ENCODE measurements around the gene FSIP1.

The FSIP1 gene

DNA sequence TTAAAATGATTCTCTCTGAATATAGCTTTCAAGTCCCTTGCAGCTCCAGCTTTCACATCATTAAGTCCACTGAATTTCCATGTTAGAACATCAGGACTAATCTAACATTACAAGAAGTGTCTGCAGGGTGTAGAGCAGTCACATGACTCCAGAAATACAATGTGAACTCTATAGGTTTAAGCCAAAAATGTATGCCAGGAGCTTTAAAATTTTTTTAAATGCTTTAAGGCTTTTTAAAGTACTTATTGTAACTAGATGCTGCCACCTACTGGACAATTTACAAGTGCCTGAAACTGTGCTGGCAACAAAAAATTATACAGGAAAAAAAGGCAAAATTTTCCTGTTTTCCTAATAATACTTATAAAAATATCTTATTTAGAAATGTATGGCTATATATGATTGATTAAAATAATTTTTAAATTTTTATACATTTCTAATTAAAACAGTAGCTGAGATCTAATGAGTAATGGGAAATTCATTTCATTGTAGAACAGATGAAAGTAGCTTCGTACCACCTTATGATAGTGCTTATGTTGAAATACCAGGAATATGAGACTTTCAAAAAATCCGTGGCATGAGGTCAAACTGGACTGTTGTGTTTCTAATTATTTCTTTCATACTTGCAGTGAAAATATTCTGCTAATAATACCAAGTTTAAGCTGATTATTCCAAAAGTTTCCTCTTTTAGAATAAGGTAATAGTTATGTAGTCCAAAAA lies 25.7 kb downstream of the FSIP1 start:
- DNase-seq (ENCODE audit: low spot score) = peak; percentile 22

DNA sequence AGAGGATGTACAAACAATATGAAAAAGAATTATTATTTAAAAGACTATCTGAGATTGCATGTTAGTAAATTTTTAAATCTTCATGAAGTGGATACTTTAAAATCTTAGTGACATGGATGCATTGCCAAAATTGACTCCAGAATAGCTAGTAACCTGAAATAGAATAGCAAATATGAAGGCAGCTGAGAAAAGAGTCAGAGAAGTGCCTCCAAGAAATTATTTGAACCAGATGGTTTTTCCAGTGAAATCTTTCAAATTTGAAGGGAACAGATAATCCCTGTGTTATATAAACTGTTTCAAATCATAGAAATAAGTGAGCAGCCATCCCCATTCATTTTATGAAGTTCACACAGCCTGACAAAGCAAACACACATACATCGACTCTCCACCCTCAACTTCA lies 29.6 kb downstream of the FSIP1 start:
- DNase-seq (ENCODE audit: low spot score) = no peak

DNA sequence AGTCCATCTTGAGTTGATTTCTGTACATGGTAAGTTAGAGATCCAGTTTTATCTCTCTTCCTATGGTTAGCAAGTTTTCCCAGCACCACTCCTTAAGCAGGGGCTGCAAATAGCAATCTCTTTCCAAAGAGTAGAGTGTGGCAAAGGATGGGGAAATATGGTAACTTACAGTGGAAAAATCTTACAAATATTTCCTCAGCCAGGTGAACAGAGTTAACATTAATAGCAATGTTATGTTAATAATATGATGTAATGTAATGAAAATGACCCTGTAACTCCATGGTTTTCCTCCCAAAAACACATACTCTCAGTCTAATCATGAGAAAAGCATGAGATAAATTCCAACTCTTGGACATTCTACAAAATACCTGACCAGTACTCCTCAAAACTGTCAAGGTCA lies 30.4 kb downstream of the FSIP1 start:
- DNase-seq (ENCODE audit: low spot score) = no peak

DNA sequence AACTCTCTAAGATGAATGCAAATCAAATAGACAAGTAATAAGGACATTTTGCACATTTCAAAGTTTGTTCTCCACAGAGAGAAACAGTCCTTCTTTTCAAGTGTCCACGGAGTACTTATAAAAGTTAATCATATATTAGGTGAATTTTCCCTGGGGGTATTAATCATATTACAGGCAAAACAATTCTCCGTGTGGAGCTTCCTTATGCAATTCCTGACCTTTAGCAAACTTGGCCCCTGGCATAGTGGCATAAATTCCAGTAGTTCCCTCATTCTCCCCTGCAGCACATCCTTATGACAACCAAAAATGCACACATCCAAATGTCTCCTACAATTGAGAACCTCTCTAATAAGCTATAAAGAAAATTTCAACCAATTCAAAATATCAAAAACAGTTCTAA lies 34.4 kb downstream of the FSIP1 start:
- no peak for DNase-seq (ENCODE audit: low spot score)

DNA sequence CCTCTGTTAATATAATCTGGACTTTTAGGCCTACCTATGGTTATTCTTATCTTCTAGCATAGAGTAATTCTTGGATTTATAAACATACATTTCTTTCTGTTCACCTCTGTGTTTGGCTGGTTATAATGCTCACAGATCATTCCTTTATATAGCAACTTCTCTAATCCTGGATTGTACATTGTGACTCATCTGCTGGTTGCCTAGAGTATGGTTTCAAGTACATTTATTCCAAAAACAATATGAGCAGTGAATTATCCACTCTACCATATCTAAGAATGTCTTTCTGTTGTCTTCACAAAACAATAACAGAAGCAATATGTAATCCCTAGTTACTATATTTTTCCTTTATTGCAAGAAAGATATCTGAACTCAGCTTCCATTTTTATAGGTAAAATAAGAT lies 35.3 kb downstream of the FSIP1 start:
- DNase-seq (ENCODE audit: low spot score) = no peak

DNA sequence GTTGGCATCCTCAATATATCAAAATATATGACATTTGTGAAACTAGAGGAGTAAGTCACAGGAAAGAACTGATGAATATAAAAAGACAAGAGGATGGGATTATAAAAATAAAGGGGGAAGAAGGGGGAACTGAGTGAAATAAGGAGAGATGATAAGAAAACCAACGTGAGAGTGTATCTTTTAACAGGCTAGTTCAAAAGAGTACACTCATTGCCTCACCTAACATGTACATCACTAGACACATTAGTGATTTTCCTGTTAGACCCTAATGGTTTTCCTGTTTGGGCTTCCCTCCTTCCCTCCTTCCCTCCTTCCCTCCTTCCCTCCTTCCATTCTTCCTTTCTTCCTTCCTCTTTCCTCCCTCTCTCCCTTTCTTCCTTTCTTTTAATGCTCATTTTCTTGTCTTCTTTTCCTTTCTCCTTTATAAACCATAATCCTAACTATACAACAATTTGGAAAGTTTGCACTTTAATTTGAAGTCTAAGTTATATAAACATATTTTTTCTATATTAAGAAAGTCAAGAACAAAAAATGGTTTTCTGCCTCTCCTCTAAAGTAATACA lies 35.8 kb downstream of the FSIP1 start:
- no peak for DNase-seq (ENCODE audit: low spot score)

DNA sequence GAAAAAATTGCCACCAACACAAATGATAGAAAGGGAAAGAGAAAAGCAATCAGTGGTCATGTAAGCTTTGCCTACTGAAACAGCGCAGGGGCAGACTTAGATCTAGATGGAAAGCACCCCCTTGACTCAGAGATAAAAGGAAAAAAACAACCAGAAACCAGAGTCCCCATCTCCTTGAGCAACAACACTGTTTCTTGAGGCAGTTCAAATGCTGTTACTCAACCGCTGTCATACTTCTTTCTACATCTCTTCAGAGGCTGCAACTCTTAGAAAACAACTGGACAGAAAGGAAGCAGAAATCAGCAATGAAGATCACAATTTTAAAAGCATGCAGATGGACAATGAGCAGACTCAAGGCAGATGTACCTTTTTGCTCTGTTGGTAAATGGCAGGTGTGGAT lies 36.5 kb downstream of the FSIP1 start:
- DNase-seq (ENCODE audit: low spot score) = no peak

DNA sequence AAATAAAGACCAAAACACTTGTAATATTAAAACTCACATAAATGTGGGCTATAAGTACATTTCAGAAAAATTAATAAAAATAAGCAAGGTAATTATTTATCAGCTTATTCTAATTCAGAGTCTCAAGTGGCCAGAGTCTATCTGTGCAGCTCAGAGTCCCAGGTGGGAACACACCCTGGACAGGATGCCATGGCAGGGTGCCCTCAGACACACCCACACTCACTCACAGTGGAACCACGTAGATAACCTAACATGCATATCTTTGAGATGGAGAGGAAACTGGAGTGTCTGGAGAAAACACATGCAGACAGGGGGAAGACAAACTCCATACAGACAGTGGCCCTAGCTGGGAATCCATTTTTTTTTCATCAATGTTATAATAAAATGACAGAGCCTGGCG lies 37.2 kb downstream of the FSIP1 start:
- no peak for DNase-seq (ENCODE audit: low spot score)

DNA sequence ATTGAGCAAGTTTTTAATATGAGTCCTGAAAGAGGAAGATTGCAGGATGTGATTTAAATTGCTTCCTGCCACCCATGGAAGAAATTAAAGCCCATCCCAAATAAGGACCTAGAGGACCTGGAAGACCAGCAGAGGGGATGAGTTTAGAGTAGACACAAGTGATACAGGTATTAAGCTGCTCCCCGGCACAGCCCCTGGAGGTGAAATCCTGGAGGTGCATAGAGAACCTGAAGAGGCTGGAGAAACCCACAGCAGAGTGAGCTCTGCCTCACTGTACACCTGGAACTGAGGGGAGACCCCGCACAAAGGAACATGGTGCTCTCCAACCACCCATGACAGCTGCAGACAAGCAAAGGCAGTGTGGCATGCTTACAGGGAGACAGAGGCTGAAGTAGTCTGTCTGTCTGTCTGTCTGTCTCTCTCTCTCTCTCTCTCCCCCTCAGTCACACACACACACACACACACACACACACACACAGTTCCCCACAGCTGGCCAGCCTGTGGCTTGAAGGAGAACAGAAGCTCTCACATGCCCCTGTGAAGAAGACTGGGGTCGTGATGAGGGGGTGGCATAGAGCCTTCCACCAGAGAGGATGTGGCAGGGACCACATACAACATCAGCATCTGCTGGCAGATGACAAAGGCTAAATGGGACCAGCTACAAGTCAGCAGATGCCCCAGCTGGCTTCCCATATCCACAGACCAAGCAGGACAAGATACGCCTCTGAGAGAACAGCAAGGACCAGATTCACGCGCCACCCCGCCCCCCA lies 38.1 kb downstream of the FSIP1 start:
- DNase-seq (ENCODE audit: low spot score) = no peak

DNA sequence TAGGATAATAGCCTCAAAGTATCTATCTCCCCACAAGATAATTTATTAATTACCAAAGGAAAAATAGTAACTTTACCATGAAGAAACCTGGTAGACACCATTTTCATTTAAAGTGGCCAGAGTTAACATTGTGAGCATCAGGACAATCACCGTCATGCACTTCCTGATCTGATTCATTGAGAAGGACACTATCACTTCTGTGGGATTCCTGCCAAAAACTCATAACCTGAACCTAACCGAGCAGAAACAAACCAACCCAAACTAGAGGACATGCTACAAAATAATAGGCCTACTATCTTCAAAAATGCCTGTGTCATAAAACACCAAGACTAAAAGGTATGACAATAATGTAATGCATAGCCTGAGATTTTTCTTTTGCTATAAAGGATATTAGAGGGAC lies 39.0 kb downstream of the FSIP1 start:
- no peak for DNase-seq (ENCODE audit: low spot score)

DNA sequence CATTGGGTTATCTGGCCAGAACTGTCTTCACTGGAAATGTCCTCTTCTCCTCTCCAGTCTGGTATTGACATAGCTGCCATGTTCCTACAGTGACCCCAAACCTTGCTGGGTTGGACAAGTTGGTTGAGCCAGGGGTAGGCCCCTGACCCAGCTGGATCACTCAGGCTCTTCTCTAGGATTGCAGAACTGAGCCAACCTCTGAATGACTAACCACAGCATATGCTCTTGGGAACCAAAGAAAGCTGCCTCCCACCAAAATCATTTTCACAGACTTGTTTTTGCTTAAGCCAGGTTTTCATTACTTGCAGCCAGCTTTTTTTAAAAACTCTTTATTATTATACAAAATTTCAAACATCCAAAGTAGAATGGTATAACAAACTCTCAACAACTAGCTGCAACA lies 41.4 kb downstream of the FSIP1 start:
- DNase-seq (ENCODE audit: low spot score) = no peak

DNA sequence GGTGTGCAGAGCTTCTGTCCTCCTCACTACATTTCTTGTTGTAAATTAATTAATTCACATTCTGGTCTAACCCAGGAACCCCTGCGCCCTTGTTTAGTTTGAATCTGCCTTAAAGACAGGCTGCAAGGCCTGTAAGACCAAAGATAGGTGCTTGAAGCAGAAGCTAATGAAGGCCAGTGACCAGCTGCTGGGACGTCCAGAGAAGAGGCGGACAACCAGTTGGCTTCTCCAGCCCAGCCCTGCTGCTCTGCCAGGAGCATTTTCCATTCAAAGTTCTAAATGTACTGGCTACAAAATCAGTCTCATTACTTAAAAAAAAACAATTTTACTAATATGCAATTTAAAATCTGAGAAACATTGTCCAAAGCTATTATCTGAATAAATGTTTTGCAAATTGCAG lies 43.6 kb downstream of the FSIP1 start:
- no peak for DNase-seq (ENCODE audit: low spot score)

DNA sequence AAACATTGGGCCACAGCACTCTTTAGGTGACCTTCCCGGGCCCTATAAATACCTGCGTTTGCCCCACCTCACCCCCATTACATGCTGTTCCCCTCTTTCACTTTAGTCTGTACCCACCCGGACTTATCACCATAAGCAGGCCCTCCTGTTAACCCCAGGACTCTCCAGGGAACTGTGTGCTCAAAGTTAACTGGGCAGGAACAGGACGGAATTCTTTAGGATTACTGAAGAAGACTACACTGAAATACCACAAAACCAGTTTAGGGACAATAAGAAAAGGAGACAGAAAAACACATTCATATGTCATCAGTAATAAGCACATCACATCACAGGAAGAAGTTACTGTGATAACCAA lies 45.5 kb downstream of the FSIP1 start:
- DNase-seq (ENCODE audit: low spot score) = no peak

DNA sequence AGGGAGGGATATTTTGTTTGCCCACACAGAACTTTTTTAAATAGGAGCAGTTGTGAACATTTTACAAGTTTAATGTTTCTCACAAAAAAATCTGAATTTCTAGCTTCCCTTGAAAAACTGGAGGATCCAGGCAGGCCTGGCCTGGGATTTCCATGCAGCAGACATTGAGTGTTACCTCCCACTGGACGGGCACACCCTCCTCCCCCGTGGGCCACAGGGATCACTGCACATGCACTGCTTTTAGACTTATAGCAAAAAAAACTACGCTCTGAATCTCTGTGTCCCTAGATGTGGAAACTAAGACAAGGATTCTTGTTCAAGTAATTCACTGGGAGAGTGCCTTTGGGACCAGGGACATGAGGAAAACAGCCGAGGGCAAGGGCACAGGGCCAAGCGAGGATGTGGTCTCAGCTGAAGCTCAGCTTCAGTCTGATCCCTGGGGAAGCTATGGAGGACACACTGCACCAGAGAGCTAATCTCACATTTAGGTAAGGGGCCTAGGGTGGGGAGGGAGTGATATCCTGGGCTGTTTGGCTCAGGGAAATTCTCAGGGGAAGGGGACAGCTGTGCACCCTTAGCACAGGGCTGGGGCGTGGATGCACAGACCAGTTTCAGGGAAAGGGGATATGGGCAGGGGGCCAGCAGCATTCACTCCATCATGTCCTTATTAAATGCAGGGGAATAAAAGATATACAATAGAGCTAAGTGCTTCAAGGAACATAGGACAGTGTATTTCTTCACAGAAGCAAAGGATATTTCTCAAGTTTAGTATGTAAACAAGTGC lies 46.0 kb downstream of the FSIP1 start:
- no peak for DNase-seq (ENCODE audit: low spot score)

DNA sequence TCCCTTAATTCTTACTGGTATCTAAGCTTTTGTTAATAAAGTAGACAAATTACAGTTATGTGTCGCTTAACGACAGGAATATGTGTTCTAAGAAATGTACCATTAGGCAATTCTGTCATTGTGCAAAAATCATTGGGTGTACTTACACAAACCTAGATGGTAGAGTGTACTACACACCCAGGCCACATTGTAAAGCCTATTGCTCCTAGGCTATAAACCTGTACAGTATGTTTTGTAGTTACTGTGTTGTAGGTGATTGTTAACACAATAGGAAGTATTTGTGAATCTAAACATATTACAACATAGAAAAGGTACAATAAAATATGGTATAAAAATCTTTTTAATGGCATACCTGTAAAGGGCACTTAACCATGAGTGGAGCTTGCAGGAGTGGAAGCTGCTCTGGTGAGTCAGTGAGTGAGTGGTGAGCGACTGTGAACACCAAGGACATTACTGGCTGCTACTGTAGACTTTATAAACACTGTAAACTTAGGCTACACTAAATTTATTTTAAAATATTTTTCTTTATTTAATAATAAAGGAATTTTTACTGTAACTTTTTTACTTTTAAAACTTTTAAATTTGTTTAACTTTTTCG lies 47.4 kb downstream of the FSIP1 start:
- no peak for DNase-seq (ENCODE audit: low spot score)

DNA sequence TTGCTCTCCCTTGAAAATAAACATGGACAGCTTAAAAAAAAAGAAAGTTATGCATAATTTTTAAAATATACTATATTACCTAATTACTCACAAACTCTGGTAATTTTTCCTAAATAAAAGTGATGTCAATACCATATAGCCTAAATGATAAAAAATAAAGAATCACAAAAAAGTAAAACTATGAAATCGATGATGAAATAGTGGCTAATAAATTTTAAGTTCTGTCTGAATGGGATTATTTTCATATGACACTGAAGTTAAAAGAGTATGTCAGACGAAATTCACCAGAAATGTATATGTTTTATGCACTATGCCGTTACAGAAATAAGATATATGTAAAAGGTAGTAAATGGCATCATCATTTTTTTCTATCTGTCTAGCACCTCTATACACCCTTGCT lies 51.4 kb downstream of the FSIP1 start:
- no peak for DNase-seq (ENCODE audit: low spot score)

DNA sequence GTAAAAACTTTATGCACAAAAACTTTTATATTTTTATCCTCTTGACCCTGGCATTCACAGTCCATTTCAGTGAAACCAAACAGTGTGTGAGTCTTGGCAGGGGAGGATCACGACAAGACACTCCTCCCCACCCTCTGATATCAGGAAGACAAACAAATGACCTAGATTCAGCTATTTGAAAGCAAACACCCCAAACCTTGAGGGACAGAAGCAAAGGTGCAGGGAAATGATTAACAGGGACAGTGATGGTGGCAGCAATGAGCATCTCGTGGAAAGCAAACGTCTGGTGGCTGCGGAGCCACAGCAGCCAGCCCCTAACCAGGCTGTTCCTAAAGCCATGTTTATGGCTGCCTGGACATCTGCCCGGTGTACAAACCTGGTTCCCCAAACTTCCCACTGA lies 52.1 kb downstream of the FSIP1 start:
- DNase-seq (ENCODE audit: low spot score) = no peak

DNA sequence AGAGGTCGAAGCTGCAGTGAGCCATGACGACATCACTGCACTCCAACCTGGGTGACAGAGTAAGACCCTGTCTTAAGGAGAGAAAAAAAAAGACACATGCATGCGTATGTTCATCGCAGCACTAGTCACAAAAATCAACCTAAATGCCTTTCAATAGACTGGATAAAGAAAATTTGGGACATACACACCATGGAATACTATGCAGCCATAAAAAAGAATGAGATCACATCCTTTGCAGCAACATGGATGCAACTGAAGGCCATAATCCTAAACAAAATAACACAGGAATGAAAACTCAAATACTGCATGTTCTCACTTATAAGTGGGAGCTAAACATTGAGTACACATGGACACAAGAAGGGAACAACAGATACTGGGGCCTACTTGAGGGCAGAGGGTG lies 53.1 kb downstream of the FSIP1 start:
- DNase-seq (ENCODE audit: low spot score) = no peak

DNA sequence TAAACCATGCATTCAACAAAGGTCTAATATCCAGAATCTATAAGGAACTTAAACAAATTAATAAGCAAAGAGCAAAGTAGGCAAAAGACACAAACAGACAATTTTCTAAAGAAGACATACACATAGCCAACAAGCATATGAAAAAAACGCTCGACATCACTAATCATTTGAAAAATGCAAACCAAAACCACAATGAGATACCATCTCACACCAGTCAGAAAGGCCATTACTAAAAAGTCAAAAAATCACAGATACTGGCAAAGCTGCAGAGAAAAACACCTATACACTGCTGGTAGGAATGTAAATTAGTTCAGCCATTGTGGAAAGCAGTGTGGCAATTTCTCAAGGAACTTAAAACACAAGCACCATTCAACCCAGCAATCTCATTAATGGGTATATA lies 53.8 kb downstream of the FSIP1 start:
- DNase-seq (ENCODE audit: low spot score) = no peak

DNA sequence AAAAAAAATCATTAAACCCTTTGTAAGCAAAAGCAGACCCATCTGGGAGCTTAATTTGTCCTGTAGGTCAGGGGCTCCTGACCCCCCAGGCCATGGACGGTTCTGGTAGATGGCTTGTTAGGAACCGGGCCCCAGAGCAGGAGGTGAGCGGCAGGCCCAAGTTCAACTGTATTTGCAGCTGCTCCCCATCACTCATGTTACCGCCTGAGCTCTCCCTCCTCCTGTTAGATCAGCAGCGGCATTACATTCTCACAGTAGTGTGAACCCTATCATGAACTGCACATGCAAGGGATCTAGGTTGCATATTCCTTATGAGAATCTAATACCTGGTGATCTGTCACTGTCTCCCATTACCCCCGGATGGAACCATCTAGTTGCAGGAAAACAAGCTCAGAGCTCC lies 60.7 kb downstream of the FSIP1 start:
- no peak for DNase-seq (ENCODE audit: low spot score)

DNA sequence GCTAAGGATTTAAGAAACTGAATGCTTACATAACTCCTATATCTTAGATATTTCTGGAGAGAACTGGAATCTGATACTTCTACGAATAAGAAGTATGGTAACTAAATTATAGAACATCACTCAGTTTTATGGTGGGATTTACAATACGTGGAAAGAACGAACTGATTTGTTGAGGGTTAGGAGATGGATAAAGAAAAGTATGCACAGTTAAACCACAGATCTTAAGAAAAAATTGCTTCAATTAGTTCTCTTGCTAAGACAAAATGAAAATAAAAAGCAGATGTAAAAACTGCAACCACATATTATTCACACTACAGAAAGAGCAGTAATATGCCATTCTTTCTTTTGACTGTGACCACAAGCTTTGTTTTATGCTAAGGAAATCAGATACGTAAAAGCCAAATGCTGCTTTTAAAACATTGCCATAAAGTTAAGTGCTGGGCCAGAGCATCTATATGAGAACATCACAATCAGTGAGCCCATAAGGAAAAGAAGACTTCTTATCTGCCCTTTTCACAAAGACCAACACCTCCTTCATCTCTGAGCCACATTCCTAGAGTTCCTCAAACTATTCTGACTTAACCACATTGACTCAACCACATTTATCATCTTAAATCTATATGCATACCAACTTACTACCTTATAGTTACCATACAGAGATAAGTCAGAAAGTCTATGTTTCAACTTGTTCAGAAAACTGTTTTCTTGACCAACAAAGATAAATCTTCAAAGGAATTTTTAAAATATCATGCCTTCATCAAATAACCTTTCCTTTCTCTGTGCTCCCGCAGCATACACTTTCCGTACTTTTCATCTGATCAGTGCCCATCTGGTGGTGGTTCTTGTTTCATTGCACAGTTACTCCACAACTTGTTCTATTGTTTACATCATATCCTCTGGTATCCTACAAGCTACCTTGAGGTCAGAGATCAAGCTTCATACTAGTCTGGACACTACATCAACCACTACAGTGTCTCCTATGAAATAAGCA lies 61.7 kb downstream of the FSIP1 start:
- DNase-seq (ENCODE audit: low spot score) = peak; percentile 10

All from AG08396 (cell line).